Ovary (tissue), 3 donors: Measurements from ENCODE around the gene AP2B1.

Experiments
- CTCF ChIP-seq, 3 donors: fragments of 450-650 bp in 2 of 3; fragments of 200-600 bp in 1 of 3; IDR thresholded peaks; one replicate each; pipeline versions ENCODE4 v1.5.1 to v1.8.0; 2016 to 2022; ENCODE audit warnings: antibody characterized with exemption in 3 of 3, mild to moderate bottlenecking in 1 of 3
- EP300 ChIP-seq: sonication (generic); formaldehyde crosslinking; IDR thresholded peaks from one replicate; pipeline ENCODE4 v1.6.1; 2017; ENCODE audit warnings: antibody characterized with exemption
- POLR2A ChIP-seq: fragments of 450-650 bp; IDR thresholded peaks from one replicate; pipeline ENCODE4 v1.6.1; 2017; ENCODE audit warnings: antibody characterized with exemption, mild to moderate bottlenecking, moderate library complexity
- donor health status: DM: no; HTN: no; CAD: no.

- TF ChIP-seq CTCF (IDR thresholded peaks at IDR 0.05), result no peak
- TF ChIP-seq POLR2A, result no peak
- no peak for TF ChIP-seq EP300
Measured at GRCh38 chr17:35596530-35597233, 9.6 kb downstream of the AP2B1 start.
